Measurements from ENCODE around the gene IPO7. TPM values are rescaled to one million over a fixed set of nuclear protein-coding genes. Genes with fewer than 3 reads are reported as not detected.
"Not testable (repeated sequence)": the region's sequence is repeated elsewhere in the genome, so short reads cannot be mapped to it uniquely, and the experiment has no call there.

IPO7 gene
- 169 TPM for total RNA-seq (ENCODE audit: insufficient read depth, low replicate concordance)

DNA sequence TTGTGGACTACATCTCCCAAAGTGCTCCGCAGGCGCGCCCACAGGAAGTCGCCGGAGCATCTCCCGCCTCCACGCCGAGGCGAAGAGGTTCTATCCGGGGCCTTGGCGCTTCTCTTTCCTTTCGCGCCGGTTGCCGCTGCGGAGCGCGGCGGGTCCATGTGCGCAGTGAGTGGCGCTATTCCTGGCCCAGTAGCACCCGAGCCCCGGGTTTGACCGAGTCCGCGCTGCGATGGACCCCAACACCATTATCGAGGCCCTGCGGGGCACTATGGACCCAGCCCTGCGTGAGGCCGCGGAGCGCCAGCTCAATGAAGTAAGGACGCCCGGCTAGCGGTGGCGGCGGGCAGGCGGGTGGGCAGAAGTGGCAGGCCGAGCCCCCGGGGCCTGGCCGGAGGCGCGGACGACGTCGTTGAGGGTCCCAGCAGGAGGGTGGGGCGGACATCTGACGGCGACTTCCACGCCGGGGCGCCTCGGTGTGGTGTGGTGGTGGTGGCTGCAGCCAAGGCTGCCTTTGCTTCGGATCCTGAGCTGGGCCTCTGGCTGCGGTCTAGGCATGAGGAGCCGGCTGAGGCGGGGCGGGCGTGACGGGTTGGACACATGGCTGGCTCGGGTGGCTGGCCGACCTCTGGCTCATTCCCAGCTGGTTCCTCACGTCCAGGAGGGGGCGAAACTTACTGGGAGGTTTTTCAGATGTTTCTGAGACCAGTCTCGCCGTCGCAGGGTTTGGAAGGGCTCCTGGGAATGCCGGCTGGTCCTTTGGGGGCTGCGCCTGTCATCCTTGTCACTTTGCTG lies at the start of gene IPO7:
Gene IPO7 (plus strand): TSS at position 118 of the 792 bp plus-strand sequence. CDS start 112 bp downstream, at position 230.
- peak; percentile 95 for DNase-seq (ENCODE audit: low spot score)

DNA sequence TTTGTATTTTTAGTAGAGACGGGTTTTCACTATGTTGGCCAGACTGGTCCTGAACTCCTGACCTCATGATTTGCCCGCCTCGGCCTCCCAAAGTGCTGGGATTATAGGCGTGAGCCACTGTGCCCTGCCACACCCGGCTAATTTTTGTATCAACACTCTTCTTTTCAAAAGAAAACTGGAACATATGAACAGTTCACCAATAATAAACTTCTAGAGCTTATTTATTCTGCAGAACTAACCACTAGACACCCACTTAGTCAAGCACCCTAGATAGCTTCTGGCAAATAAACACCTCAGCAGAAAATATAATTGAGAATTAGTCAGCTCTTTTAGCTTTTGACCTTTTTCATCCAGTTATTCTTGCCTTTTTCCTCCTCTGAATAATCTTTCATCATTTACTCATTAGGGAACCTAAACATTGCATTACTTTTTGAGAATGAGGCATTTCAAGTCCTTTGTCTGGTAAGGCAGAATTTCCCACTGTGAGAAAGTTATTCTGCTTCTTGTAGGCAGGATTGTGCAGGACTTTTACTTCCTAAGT lies 42.7 kb upstream of the IPO7 start:
- no peak for DNase-seq (ENCODE audit: low spot score)

DNA sequence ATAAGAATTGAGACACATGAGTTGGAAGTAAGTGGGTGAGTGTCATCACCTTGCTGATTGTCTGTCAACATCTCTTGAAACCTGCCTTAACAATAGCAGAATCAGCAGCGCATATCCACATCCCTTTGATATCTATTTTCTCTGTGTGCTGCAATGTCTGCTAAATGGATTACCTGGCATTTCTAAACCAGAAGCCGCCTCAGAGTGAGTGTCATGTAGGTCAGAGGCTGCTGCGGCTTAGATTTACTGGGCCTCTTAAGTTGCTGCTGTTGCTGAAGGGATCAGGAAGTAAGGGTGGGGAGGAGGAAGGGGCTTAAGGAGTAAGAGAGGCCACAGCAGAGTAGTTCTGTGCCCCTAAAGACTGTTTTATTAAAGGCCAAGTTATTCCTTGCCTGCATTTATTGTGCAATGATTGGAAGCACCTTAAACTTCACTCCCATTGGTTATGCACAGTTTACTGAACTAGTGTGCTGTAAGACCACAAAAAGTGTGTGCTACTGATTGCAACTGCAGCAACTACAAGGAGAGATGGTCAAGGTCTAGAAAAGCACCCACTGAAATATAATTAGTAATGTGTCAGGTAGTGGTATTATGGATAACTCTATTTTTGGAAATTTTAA lies 40.3 kb upstream of the IPO7 start:
- peak; percentile 63 for DNase-seq (ENCODE audit: low spot score)

DNA sequence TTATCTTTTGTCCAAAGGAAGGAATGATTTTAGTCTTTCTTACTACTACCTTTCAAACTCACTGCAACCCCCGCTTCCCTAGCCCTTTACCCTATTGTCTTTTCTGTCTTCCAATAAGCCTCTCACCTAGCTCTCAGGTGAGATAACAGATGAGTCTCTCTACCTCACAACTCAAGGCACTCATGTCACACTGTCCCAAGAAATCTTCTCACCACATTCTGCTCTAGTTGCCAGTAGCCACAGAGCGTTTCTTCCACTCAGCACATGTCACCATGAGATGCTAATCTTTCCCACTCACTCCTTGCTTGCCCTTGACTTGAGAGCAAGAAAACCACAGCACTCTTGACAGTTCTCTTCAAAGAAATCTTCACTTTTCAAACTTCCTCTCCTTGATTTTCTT lies 37.4 kb upstream of the IPO7 start:
- DNase-seq (ENCODE audit: low spot score) = no peak

DNA sequence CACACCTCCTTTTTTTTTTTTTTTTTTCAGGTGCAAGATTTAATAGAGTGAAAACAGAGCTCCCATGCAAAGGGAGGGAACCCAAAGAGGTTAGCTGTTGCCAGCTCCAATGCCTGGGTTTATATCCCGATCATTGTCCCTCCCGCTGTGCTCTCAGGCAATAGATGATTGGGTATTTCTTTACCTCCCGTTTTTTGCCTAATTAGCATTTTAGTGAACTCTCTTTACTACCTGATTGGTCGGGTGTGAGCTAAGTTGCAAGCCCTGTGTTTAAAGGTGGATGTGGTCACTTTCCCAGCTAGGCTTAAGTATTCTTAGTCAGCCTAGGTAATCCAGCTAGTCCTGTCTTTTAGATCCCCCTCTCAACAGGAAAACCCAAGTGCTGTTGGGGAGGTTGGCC lies 36.7 kb upstream of the IPO7 start:
- not testable (repeated sequence) for DNase-seq (ENCODE audit: low spot score)

DNA sequence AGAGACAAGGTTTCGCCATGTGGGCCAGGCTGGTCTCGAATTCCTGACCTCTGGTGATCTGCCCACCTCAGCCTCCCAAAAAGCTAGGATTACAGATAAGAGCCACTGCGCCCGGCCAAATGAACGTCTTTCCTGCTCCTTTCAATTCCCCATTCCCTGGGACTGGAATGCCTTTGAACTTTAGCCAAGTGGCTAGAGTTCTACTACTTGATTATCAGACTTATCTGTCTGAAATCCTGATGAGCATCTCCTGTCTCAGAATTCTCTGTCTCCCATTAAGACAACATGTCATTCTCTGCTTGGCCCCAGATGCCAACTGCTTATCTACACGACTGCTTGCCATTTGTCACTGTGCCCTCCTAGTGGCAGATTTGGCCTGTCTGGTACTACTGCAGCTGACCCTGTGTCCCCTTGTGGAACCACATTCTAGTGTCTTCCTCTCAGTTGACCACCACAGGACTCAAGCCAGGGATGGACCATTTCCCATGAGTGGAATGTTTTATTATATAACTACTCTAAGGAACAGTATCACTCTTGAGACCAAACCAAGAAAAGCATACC lies 33.1 kb upstream of the IPO7 start:
- DNase-seq (ENCODE audit: low spot score) = no peak

DNA sequence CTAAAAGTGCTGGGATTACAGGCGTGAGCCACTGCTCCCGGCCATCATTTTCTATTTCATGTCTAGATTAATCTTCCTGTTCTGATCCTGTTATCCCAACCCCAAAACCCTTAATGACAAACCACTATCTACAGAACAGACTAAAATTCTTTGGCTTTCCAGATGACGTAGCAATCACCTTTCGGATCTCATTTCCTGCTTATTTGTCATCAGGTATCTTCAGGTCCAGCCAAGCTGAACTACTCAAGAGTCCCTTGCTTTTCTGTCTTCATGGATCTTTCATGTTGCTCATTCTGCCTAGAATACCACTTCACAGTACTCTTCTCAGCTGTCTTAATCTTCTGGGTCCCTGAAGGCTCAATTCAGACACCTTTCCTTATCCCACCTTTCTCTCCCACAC lies 27.4 kb upstream of the IPO7 start:
- no peak for DNase-seq (ENCODE audit: low spot score)

DNA sequence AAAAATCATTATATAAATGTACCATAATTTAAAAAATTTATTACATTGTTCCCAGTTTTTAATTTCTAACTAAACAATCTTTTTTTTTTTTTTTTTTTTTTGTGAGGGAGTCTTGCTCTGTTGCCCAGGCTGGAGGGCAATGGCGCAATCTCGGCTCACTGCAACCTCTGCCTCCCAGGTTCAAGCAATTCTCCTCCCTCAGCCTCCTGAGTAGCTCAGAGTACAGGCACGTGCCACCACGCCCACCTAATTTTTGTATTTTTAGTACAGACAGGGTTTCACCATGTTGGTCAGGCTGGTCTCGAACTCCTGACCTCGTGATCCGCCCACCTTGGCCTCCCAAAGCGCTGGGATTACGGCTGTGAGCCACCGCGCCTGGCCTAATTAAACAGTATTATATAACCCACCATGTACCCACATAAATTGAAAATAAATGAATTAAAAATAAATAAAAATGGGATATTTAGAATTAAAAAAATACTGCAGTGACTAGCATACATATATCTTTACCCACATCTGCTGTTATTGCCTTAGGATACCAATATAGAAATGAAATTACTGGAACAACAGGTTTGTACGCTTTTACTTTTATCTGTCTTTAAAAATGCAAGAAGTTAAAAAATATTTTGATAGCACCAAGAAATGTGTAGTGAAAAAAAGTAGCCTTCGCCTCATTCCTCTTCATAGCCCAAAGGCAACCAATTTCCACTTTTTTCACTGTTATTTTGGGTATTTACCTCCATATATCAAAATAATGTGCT lies 23.4 kb upstream of the IPO7 start:
- DNase-seq (ENCODE audit: low spot score) = not testable (repeated sequence)

DNA sequence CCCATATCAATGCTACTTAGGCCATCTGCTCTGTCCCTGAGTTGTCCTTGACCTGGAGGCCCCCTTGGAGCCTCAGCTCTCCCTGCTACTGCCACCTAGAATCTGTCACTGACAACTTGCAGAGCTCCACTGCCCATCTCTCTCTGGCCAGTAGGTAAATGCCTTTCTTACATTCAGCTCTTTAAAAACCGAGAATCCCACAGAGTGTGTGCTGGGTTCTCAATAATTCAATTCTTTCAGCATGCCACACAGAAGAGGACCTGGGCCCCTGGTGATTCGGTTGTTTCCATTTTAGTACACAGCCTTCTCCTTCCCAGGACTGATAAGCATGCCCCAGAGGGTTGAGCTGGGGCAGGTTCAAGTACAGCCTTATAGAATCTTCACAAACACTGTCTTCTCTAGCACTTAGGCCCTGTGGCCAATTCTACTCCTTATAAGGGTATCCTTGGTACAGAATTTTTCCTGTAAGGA lies 22.0 kb upstream of the IPO7 start:
- peak; percentile 32 for DNase-seq (ENCODE audit: low spot score)

DNA sequence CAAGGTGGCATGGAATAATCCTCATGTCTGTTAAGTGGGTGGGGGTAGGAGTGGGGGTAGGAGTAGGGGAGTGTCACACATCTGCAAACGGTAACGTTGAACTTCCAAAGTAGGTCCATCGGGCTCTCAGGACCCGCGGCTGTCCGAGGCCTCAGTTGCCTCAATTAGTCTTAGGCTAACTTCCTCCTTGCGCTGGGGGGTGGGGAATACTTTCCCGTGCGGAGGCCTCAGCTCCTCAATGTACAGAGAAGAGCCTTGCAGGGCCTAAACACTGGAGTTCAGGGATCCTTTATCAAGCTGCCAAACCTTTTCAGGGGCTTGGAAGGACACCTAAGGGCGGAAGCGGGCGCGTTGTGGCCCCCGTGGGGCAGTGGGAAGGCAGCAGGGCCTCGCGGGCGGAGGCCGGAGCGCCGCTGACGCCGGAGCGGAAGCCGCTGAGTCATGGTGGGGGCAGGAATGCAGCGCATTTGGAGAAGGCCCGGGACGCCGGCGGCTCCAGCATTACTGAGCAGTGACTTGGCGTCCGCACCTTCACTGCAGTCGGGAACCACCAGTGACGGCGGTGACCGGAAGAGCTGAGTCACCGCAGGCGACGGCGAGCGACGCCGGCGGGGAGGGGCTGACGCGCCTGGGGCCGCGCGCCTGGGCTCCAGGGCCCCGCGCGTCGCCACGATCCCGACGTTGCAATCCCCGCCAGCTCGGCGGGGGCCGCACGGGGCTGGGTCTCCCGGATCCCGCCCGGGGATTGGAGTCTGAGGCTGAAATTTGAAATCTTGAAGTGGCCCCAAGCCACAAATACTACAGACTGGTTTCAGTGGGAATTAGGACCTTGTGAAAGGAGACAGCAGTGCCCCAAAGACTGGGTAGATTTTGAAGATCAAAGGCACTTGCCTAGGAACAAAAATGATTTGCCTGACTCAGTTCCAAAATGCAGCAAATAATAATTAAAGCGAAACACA lies 20.2 kb upstream of the IPO7 start:
- peak; percentile 95 for DNase-seq (ENCODE audit: low spot score)

DNA sequence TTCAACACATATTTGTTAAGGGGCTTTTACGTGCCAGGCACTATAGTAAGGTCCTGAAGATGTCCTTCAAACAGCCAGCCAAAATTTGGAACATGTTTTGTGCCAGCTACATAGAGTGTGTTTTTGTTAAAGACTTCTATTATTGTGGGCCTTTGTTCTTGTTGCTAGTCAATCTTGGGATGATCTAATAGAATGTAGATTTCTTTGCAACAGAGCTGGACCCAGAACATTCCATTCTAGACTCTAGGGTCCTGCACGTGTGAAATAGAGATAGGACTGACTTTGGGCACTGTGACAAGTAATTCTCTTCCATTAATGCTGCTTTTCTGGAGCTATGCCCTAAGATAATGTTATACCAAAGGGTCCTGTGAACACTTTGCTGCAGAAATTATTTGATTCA lies 16.9 kb upstream of the IPO7 start:
- no peak for DNase-seq (ENCODE audit: low spot score)

DNA sequence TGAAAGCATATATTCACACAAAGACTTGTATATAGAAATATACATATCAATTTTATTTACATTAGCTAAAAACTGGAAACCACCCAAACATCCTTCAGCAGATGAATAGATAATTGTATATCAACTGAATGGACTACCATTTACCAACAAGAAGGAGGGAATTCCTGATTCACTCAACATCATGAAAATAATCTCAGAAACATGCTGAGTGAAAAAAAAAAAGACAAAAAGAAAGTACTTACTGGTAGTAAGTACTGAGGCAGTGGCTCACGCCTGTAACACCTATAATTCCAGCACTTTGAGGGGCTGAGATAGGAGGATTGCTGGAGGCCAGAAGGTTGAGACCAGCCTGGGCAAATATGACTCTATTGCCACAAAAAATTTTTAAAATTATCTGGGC lies 7.4 kb upstream of the IPO7 start:
- DNase-seq (ENCODE audit: low spot score) = no peak

DNA sequence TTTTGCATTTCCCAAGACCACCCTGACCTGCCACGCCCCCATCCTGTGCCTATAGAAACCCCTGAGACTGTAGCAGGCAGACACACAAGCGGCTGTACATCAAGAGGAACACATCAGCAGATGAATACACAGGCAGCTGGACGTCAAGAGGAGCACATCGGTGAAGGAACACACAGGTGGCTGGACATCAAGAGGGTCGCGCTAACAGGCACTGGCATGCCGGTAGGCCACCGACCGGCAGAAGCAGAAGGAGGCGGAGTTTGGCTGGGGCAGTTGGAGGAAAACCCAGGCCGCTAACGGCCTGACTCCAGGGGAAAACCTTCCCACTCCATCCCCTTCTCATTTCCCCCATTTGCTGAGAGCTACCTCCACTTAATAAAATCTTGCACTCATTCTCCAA lies 5.4 kb upstream of the IPO7 start:
- DNase-seq (ENCODE audit: low spot score) = no peak

DNA sequence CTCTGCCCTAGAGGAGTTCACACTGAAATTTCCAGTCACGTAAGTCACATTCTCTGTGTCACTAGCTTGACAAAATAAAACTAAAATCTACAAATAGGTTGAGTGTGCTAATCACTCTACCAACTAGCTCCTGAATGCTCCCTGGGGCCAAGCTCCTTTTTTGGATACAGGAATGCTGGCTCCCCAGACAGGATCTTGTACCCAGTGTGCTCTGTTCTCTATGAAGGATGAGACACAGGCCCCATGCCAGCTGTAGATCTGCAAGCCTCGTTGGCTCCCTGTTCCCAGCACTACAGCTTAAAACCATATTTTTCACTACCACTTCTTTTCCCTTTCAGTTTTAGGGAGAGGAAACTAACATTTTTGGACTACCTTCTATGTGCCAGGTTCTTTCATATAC lies 3.7 kb upstream of the IPO7 start:
- peak; percentile 55 for DNase-seq (ENCODE audit: low spot score)

DNA sequence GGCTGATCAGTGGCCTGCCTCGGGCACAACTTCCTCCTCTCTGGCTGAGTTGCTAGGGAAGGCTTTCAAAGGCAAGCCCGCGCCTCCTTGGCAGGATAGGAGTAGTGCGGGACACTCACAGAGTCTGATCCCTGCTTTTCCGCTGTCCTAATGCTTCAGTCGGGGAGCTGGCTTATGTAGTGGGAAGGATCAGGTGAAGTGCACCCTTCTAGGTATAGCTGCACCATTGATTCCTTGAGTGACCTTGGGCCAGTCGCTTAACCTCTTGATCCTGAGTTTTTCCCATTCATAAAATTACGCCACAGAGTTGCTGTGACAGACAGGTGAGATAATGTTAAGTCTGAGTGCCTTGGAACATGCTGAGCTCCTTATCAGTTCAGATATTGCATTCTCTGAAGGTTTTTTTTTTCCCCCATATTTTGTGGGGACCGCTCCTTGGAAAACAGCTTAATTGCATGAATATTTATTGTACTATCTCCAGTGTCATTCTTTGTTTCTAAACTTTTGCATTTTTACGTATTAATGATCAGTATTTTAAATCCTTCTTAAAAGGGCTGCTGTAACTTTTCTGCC lies 961 bp downstream of the IPO7 start:
- peak; percentile 59 for DNase-seq (ENCODE audit: low spot score)

DNA sequence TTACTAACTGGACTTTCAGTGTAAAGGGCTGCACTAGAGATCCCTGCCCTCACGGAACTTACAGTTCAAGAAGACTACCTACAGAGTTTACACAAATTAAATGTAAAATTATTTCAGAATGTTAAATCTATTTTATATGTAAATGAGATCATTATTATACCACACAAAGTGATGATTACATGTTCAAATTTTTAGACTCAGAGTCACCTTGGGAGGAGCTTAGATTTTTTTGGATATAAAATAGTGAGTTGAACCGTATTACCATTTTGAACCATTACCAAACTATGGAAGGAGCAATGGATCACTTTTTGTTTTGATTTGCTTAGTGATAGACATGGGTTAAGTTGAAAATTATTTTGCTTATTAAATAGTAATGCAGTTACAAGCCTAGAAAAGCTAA lies 1.6 kb downstream of the IPO7 start:
- DNase-seq (ENCODE audit: low spot score) = no peak

DNA sequence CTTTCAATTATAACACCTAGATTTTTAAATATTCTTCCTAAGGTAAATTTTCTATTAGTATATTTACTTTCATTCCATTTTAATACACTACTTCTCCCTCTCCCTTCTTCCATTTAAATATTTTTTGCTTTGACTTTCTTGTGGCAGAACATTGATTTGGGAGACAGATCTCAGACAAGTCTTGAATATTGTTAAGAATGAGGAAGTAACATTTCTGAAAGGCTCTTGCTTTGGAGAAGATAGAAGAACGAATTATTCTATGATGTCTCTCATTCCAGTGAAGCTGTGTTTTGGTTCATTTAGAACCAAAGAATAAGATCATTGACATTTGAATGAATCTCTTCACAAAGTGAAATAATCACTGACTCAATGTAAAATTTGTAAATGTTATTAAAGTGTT lies 2.4 kb downstream of the IPO7 start:
- DNase-seq (ENCODE audit: low spot score) = no peak

DNA sequence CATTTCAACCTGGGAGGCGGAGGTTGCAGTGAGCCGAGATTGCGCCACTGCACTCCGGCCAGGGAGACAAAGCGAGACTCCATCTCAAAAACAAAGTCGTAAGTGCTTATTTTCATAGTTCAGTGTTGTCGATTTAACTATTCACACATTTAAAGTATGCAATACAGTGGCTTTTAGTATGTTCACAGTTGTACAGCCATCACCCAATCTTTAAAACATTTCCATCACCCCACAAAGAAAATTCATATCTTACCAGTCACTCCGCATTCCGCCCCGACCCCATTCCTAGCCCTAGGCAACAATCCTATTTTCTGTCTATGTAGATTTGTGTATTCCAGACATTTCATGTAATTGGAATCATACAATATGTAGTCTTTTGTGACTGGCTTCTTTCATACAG lies 11.9 kb downstream of the IPO7 start:
- peak; percentile 9 for DNase-seq (ENCODE audit: low spot score)

DNA sequence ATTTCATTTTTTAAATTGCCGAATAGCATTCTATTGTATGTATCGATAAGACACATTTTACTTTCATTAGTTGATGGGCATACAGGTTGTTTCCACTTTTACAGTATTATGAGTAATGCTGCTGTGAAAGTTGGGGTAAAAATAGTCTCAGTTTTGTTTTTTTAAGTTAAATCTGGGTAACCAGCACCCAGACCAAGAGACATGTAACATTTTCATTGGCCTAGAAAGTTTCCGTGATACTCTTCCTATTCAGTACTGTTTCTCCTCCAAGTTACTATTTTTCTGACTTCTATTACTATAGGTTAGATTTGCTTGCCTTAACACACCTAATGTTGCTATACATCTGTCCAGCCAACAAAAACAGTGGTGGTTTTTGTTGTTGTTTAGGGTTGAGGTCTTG lies 12.3 kb downstream of the IPO7 start:
- DNase-seq (ENCODE audit: low spot score) = no peak

All from umbilical cord (tissue), 2 donors.